ENCODE measurements around the gene DKK3. TPM values are rescaled to one million over a fixed set of nuclear protein-coding genes. Genes with fewer than 3 reads are reported as not detected.

The DKK3 gene
- total and polyA plus RNA-seq, 2 experiments from 2014 or later: 16.8 to 31.1 TPM

GRCh38 chr11:12005476-12005875 lies 3.0 kb downstream of the DKK3 start (continued):
- no peak for TF ChIP-seq ZNF462 (CRISPR knock-in tag; IDR thresholded peaks at IDR 0.05)
- no peak for TF ChIP-seq STAT1 (IDR thresholded peaks at IDR 0.05; ENCODE audit: unreplicated experiment)
- TF ChIP-seq EZH2 (IDR thresholded peaks at IDR 0.05; ENCODE audit: low read depth, unreplicated experiment): no peak
- no peak for TF ChIP-seq JUNB (IDR thresholded peaks at IDR 0.05; ENCODE audit: unreplicated experiment)
- no peak for TF ChIP-seq POLR2AphosphoS5 (IDR thresholded peaks at IDR 0.05; ENCODE audit: low read depth)
- TF ChIP-seq ZNF331 (CRISPR knock-in tag; IDR thresholded peaks at IDR 0.05; ENCODE audit: low read depth): no peak

GRCh38 chr11:12005061-12005460 lies 3.4 kb downstream of the DKK3 start:
- Histone ChIP-seq H4K20me1 (replicated peaks; ENCODE audit: insufficient read depth) (peaks cover 12% of the 10 kb centered on the region), H3K4me1 (ENCODE audit: insufficient read depth) (peaks cover 11% of the 10 kb centered on the region; the same call in 1 of the 2 replicates), H3K27ac (ENCODE audit: low read depth) (no peak overlapping the region), H3K27me3 (ENCODE audit: insufficient read depth) (peaks cover 11% of the 10 kb centered on the region), H3F3A (replicated peaks; ENCODE audit: low read depth) (no peaks in the 10 kb centered on the region), H3K4me3 (no peak overlapping the region), H2AFZ (no peak overlapping the region), H3K9me2 (ENCODE audit: insufficient read depth) (no peaks in the 10 kb centered on the region), H3K36me3 (ENCODE audit: insufficient read depth) (peaks cover 7% of the 10 kb centered on the region; the same call in 1 of the 2 replicates), H3K79me2 (replicated peaks; ENCODE audit: insufficient read depth) (peaks cover 3% of the 10 kb centered on the region; the same call in 1 of the 2 replicates), H3K4me2 (no peak overlapping the region)
- TF ChIP-seq ETS1 (IDR thresholded peaks at IDR 0.05) (no peak), CREB1 (CRISPR knock-in tag; IDR thresholded peaks at IDR 0.05; ENCODE audit: low read depth) (no peak), ZNF114 (CRISPR knock-in tag; IDR thresholded peaks at IDR 0.05) (no peak), CTCF (conservative IDR thresholded peaks at IDR 0.05; ENCODE audit: low read depth in 2 of 2) (no peak), POLR2AphosphoS5 (IDR thresholded peaks at IDR 0.05; ENCODE audit: low read depth) (no peak)
- DNase-seq (ENCODE audit: low spot score) (no peak), ATAC-seq (no peak)
- Mint-ChIP-seq H3K27me3 (ENCODE audit: insufficient read depth, low read depth, poor library complexity) (peaks cover 13% of the 10 kb centered on the region), H3K4me1 (peaks cover 8% of the 10 kb centered on the region), H3K36me3 (ENCODE audit: low read depth) (peaks cover 4% of the 10 kb centered on the region; the same call in 2 of the 3 replicates), H3K9me3 (no peaks in the 10 kb centered on the region), H3K27ac (no peak overlapping the region), H3K4me3 (no peak overlapping the region)
